B cell (primary cell): ENCODE measurements around the gene C15orf62. TPM values are rescaled to one million over a fixed set of nuclear protein-coding genes. Genes with fewer than 3 reads are reported as not detected.

Experiments
- ATAC-seq: fragments of 200-7000 bp; cut with Tn5 transposase; one replicate; pipeline ENCODE4 v1.10.0; 2021; ENCODE audit warnings: low read depth, mild to moderate bottlenecking, moderate number of reproducible peaks, moderate library complexity
- CTCF ChIA-PET: fragments of 350-600 bp; sonication (Branson Sonifier 250); formaldehyde crosslinking; loops from one replicate; lab custom pipeline; 2021; ENCODE audit warnings: antibody characterized with exemption, inconsistent platforms; lab: Charles Lee
- POLR2A ChIA-PET: fragments of 350-600 bp; sonication (Branson Sonifier 250); formaldehyde crosslinking; loops from one replicate; lab custom pipeline; 2021; ENCODE audit warnings: antibody characterized with exemption; lab: Charles Lee
- DNase-seq: peaks from one replicate; pipeline ENCODE4 v3.0.0; 2013
- H2AFZ ChIP-seq: 2 replicates; pipeline ENCODE4 v1.6.1; 2012; ENCODE audit warnings: mild to moderate bottlenecking, low read depth, low read length; ENCODE audit not compliant: insufficient read depth, poor library complexity, severe bottlenecking
- H3K27ac ChIP-seq, 2 donors: 1 replicate in 1 of 2; 2 replicates in 1 of 2; pipeline ENCODE4 v1.5.1; 2012 to 2013; ENCODE audit warnings: low read length in 2 of 2, mild to moderate bottlenecking in 2 of 2, moderate library complexity in 1 of 2
- H3K27me3 ChIP-seq, 4 experiments: fragments of 200-600 bp in 1 of 4; sonication (generic) in 1 of 4; replicated peaks in 1 of 4; 1 replicate in 2 of 4; 2 replicates in 2 of 4; pipeline versions ENCODE4 v1.6.1 to v1.7.0; 2013 to 2016; ENCODE audit warnings: low read length in 3 of 4, mild to moderate bottlenecking in 2 of 4, mixed read lengths in 1 of 4, moderate library complexity in 1 of 4; ENCODE audit not compliant: insufficient read depth in 4 of 4, control insufficient read depth in 3 of 4; ENCODE audit errors: control extremely low read depth in 1 of 4
- H3K36me3 ChIP-seq, 2 experiments: replicated peaks in 1 of 2; 1 replicate in 1 of 2; 2 replicates in 1 of 2; pipeline versions ENCODE4 v1.6.1 to v1.7.1; 2013; ENCODE audit warnings: low read length in 1 of 2; ENCODE audit not compliant: insufficient read depth in 2 of 2, control insufficient read depth in 1 of 2; ENCODE audit errors: control extremely low read depth in 1 of 2, extremely low read depth in 1 of 2
- H3K4me1 ChIP-seq, 2 donors: fragments of 200-600 bp in 1 of 2; sonication (generic) in 1 of 2; 1 replicate in 1 of 2; 2 replicates in 1 of 2; pipeline versions ENCODE4 v1.5.1 to v1.6.1; 2013 to 2017; ENCODE audit warnings: low read length in 2 of 2; ENCODE audit not compliant: control insufficient read depth in 2 of 2, insufficient read depth in 2 of 2
- H3K4me2 ChIP-seq: replicated peaks from 2 replicates; pipeline ENCODE3; 2012; ENCODE audit warnings: mild to moderate bottlenecking, low read depth, low read length; ENCODE audit not compliant: poor library complexity, severe bottlenecking
- H3K4me3 ChIP-seq, 5 experiments: fragments of 200-600 bp in 1 of 5; sonication (generic) in 1 of 5; 1 replicate in 3 of 5; 2 replicates in 2 of 5; pipeline versions ENCODE4 v1.5.1 to v1.7.0; 2011 to 2016; ENCODE audit warnings: low read length in 4 of 5, mild to moderate bottlenecking in 4 of 5, low read depth in 2 of 5, control low read depth in 1 of 5, moderate library complexity in 1 of 5; ENCODE audit not compliant: insufficient read depth in 1 of 5; ENCODE audit errors: control extremely low read depth in 1 of 5, extremely low read depth in 1 of 5
- H3K79me2 ChIP-seq: fragments of 200-600 bp; sonication (generic); one replicate; pipeline ENCODE4 v1.6.0; 2016; ENCODE audit warnings: low read length; ENCODE audit not compliant: control insufficient read depth, insufficient read depth
- H3K9ac ChIP-seq: fragments of 200-600 bp; sonication (generic); 2 replicates; pipeline ENCODE4 v1.6.1; 2017; ENCODE audit warnings: mild to moderate bottlenecking, low read length, moderate library complexity
- H3K9me3 ChIP-seq, 3 donors: one replicate each; pipeline versions ENCODE4 v1.6.1 to v1.7.1; 2013; ENCODE audit warnings: low read length in 2 of 3; ENCODE audit not compliant: control insufficient read depth in 2 of 3, insufficient read depth in 1 of 3; ENCODE audit errors: control extremely low read depth in 1 of 3
- H4K20me1 ChIP-seq: 2 replicates; pipeline ENCODE4 v1.6.0; 2012; ENCODE audit warnings: mild to moderate bottlenecking, low read length; ENCODE audit not compliant: insufficient read depth, control insufficient read depth, poor library complexity, severe bottlenecking
- H3K27ac Mint-ChIP-seq: one replicate; pipeline ENCODE4 v1.8.0; 2021; ENCODE audit warnings: mixed read lengths
- H3K27me3 Mint-ChIP-seq: one replicate; pipeline ENCODE4 v1.8.0; 2021; ENCODE audit warnings: mixed read lengths
- H3K4me1 Mint-ChIP-seq: one replicate; pipeline ENCODE4 v1.8.0; 2021; ENCODE audit warnings: mixed read lengths
- H3K4me3 Mint-ChIP-seq: one replicate; pipeline ENCODE4 v1.8.0; 2021; ENCODE audit warnings: mixed read lengths
- H3K9me3 Mint-ChIP-seq: one replicate; pipeline ENCODE4 v1.8.0; 2022; ENCODE audit warnings: mixed read lengths; ENCODE audit not compliant: insufficient read depth
- EZH2 ChIP-seq: IDR thresholded peaks from 2 replicates; pipeline ENCODE4 v1.6.1; 2012; ENCODE audit warnings: borderline replicate concordance, low read depth, mild to moderate bottlenecking, moderate library complexity, low read length; ENCODE audit not compliant: insufficient read depth, poor library complexity, severe bottlenecking
- WGBS: methylation state at CpG from one replicate; pipeline ENCODE4 v1.1.5; 2013; ENCODE audit warnings: missing lambda C conversion rate; ENCODE audit not compliant: insufficient coverage; 5-methylcytosine and 5-hydroxymethylcytosine counted together
- intact Hi-C: fragments of 100-400 bp; cut with micrococcal nuclease; formaldehyde crosslinking; loops from one replicate; pipeline ENCODE4 v1.10.0; 2022
- polyA plus RNA-seq: library from polyadenylated mRNA; depleted of rRNA; stranded (reverse); fragments of >200 nt; gene quantifications from 2 replicates; pipeline ENCODE4 v1.2.3, GENCODE V29; 2012
- total RNA-seq, 2 donors: library from RNA; stranded (reverse); fragments of 120-200 nt in 1 of 2; gene quantifications; 1 replicate in 1 of 2; 2 replicates in 1 of 2; pipeline versions ENCODE4 v1.2.3 to v1.2.4, GENCODE V29; 2013 to 2022
- TF ChIP-seq, protein P1 (sequence below): fragments of 200-600 bp; IDR thresholded peaks from one replicate; pipeline ENCODE4 v1.8.0; 2022; ENCODE audit warnings: antibody characterized with exemption, mild to moderate bottlenecking

The C15orf62 gene
- total and polyA plus RNA-seq, 2 donors (not counting 1 experiment from before 2014, with no cell fraction given) = 0.30 to 9.5 TPM

DNA sequence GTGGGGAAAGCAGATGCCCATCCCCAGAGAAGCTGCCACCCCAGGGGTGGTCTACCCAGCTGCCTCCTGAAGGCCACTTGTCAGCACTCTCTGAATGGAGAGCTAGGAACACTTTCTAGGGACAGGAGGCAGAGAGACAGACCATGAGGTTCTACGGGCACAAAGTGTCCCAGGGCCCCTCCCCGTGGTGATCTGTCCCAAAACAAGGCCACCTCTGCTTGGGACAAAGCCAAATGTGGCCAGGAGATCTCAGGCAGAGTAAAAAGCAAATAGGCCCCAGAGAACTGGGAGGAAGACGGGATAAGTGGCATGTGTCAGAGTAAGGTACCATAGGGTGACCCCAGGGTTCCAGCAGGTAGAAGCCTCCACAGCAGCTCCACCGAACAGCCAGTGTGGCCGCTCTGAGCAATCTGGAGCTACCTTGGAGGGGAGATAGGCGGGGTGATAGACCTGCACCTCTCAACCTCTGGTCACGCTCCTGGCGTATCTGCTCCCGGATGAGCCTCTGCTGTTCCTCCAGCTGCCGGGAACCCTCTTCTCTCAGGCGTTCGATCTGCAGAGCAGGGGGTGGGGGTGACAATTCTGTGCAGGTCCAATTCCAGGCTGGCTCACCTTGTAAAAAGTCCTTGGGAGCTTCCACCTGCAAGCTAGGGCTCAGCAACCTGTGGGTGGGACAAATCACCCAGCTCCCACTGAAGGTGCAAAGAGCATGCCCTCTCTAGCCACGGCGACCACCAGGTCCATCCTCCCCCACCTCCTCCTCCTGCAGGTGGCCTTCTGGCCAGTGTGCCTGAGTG is 6.2 kb downstream of the C15orf62 start:
- DNase-seq (no peak), ATAC-seq (no peak)
- Histone ChIP-seq H3K79me2 (peaks cover 12% of the 10 kb centered on the region), H3K4me3 (no peak overlapping the region), H3K36me3 (peaks cover 0 to 59% of the 10 kb centered on the region in 2 experiments), H4K20me1 (no peaks in the 10 kb centered on the region), H3K4me1 (peaks cover 6 to 12% of the 10 kb centered on the region in 2 donors), H2AFZ (no peak overlapping the region), H3K27ac (no peak overlapping the region), H3K9me3 (no peaks in the 10 kb centered on the region), H3K4me2 (no peak overlapping the region), H3K27me3 (no peaks in the 10 kb centered on the region), H3K9ac (no peak overlapping the region)
- ChIA-PET CTCF (interaction anchor here (1.3 to 8.1 kb wide), 4 partner anchors 11 to 240 kb away, joined by 3 to 177 read pairs (median 5); no protein-coding TSS in a partner anchor), POLR2A (no interaction called here)
- Mint-ChIP-seq H3K27me3 (no peaks in the 10 kb centered on the region), H3K9me3 (no peaks in the 10 kb centered on the region), H3K27ac (no peak overlapping the region), H3K4me3 (no peak overlapping the region), H3K4me1 (peaks cover 12% of the 10 kb centered on the region)
- no peak for TF ChIP-seq EZH2
- TF ChIP-seq, protein P1, sequence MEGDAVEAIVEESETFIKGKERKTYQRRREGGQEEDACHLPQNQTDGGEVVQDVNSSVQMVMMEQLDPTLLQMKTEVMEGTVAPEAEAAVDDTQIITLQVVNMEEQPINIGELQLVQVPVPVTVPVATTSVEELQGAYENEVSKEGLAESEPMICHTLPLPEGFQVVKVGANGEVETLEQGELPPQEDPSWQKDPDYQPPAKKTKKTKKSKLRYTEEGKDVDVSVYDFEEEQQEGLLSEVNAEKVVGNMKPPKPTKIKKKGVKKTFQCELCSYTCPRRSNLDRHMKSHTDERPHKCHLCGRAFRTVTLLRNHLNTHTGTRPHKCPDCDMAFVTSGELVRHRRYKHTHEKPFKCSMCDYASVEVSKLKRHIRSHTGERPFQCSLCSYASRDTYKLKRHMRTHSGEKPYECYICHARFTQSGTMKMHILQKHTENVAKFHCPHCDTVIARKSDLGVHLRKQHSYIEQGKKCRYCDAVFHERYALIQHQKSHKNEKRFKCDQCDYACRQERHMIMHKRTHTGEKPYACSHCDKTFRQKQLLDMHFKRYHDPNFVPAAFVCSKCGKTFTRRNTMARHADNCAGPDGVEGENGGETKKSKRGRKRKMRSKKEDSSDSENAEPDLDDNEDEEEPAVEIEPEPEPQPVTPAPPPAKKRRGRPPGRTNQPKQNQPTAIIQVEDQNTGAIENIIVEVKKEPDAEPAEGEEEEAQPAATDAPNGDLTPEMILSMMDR = no peak
- intact Hi-C loops = no loop called here
- WGBS = 97% methylated on average over 14 of the region's 14 CpGs
